Measurements from ENCODE around the gene SLC35E4. TPM values are rescaled to one million over a fixed set of nuclear protein-coding genes. Genes with fewer than 3 reads are reported as not detected.
"Not testable (repeated sequence)": the region's sequence is repeated elsewhere in the genome, so short reads cannot be mapped to it uniquely, and the experiment has no call there.

The SLC35E4 gene
- total RNA-seq, 1 donor from 2014 or later = 6.2 TPM

- intact Hi-C loops (cut with micrococcal nuclease) = loop anchor here (1.0 to 5.0 kb wide), 2 partner anchors 17 to 162 kb away; no protein-coding TSS in a partner anchor
Observed at GRCh38 chr22:30609260-30610185, 26.1 kb upstream of the SLC35E4 start.

GRCh38 chr22:30610299-30610698 is 25.3 kb upstream of the SLC35E4 start:
- intact Hi-C loops (cut with micrococcal nuclease) = no loop called here

GRCh38 chr22:30611197-30611596 is 24.4 kb upstream of the SLC35E4 start:
- intact Hi-C loops (cut with micrococcal nuclease) = no loop called here

GRCh38 chr22:30612789-30613188 is 22.8 kb upstream of the SLC35E4 start:
- intact Hi-C loops (cut with micrococcal nuclease) = no loop called here

GRCh38 chr22:30614268-30614667 is 21.3 kb upstream of the SLC35E4 start:
- intact Hi-C loops (cut with micrococcal nuclease) = no loop called here

- intact Hi-C loops (cut with micrococcal nuclease) = no loop called here
Observed at GRCh38 chr22:30614879-30615278, 20.7 kb upstream of the SLC35E4 start.

- intact Hi-C loops (cut with micrococcal nuclease) = no loop called here
Observed at GRCh38 chr22:30615543-30615954, 20.0 kb upstream of the SLC35E4 start.

- intact Hi-C loops (cut with micrococcal nuclease) = no loop called here
Observed at GRCh38 chr22:30617819-30618218, 17.8 kb upstream of the SLC35E4 start.

- intact Hi-C loops (cut with micrococcal nuclease) = not testable (repeated sequence)
Observed at GRCh38 chr22:30619909-30620308, 15.7 kb upstream of the SLC35E4 start.

GRCh38 chr22:30626413-30626812 is 9.2 kb upstream of the SLC35E4 start:
- intact Hi-C loops (cut with micrococcal nuclease) = no loop called here

GRCh38 chr22:30627471-30627870 is 8.1 kb upstream of the SLC35E4 start:
- intact Hi-C loops (cut with micrococcal nuclease) = no loop called here

GRCh38 chr22:30628491-30628890 is 7.1 kb upstream of the SLC35E4 start:
- intact Hi-C loops (cut with micrococcal nuclease) = no loop called here

- intact Hi-C loops (cut with micrococcal nuclease) = loop anchor here (10.0 kb wide), 1 partner anchor 663 kb away; the partner anchor contains the start of gene PIK3IP1
Observed at GRCh38 chr22:30631469-30631868, 4.1 kb upstream of the SLC35E4 start.

- intact Hi-C loops (cut with micrococcal nuclease) = loop anchor here (1.0 to 10.0 kb wide), 18 partner anchors 15 to 660 kb away; partner anchors contain the start of genes DUSP18, LIMK2, OSBP2 and PIK3IP1
Observed at GRCh38 chr22:30634471-30635233, 929 bp upstream of the SLC35E4 start.

- intact Hi-C loops (cut with micrococcal nuclease) = loop anchor here (5.0 to 10.0 kb wide), 2 partner anchors 576 to 658 kb away; partner anchors contain the start of genes LIMK2 and PIK3IP1
Observed at GRCh38 chr22:30636226-30637077, 871 bp downstream of the SLC35E4 start.

- intact Hi-C loops (cut with micrococcal nuclease) = loop anchor here (5.0 to 10.0 kb wide), 2 partner anchors 575 to 657 kb away; partner anchors contain the start of genes LIMK2 and PIK3IP1
Observed at GRCh38 chr22:30637701-30638114, 2.1 kb downstream of the SLC35E4 start.

GRCh38 chr22:30640361-30640760 is 4.8 kb downstream of the SLC35E4 start:
- intact Hi-C loops (cut with micrococcal nuclease) = no loop called here

GRCh38 chr22:30640839-30641430 is 5.4 kb downstream of the SLC35E4 start:
- intact Hi-C loops (cut with micrococcal nuclease) = no loop called here

- intact Hi-C loops (cut with micrococcal nuclease) = no loop called here
Observed at GRCh38 chr22:30643055-30643875, 7.7 kb downstream of the SLC35E4 start.
